Measurements from ENCODE around the gene PEX14. TPM values are rescaled to one million over a fixed set of nuclear protein-coding genes. Genes with fewer than 3 reads are reported as not detected.

PEX14 gene
- total RNA-seq, 1 experiment from 2014 or later = 36.0 TPM

- Histone ChIP-seq H3K27ac (ENCODE audit: low read length) (peak overlapping the region; percentile 92), H3K9me3 (ENCODE audit: control insufficient read depth, insufficient read depth, low read depth, low read length) (no peaks in the 10 kb centered on the region), H3K4me1 (ENCODE audit: control insufficient read depth, insufficient read depth, low read length) (peaks cover 54% of the 10 kb centered on the region), H3K4me3 (ENCODE audit: low read depth in 2 of 2, low read length in 2 of 2) (no peak overlapping the region), H3K27me3 (ENCODE audit: control insufficient read depth, insufficient read depth, low read length) (no peaks in the 10 kb centered on the region), H3K36me3 (ENCODE audit: control insufficient read depth, insufficient read depth, low read length) (no peaks in the 10 kb centered on the region)
- no peak for DNase-seq (ENCODE audit: low read depth, low spot score)
- ChIA-PET POLR2A (no interaction called here), CTCF (no interaction called here)
- no peak for ATAC-seq
- intact Hi-C loops (cut with micrococcal nuclease; ENCODE audit: unreplicated experiment) = loop anchor here (5.0 kb wide), 1 partner anchor 158 kb away; no protein-coding TSS in a partner anchor
- TF ChIP-seq SIN3A (IDR thresholded peaks at IDR 0.05; ENCODE audit: borderline replicate concordance, insufficient read depth, low read depth, low read length) = no peak
- TF ChIP-seq REST (IDR thresholded peaks at IDR 0.05; ENCODE audit: insufficient read depth in 1 of 2, low read depth in 2 of 2, low read length in 1 of 2) = no peak
- TF ChIP-seq POLR2AphosphoS5 (IDR thresholded peaks at IDR 0.05; ENCODE audit: low read depth, low read length) = no peak
- no peak for TF ChIP-seq TCF7L2 (IDR thresholded peaks at IDR 0.05; ENCODE audit: low read depth, low read length)
- no peak for TF ChIP-seq CTCF (IDR thresholded peaks at IDR 0.05)
- in situ Hi-C loops (cut with HindIII; ENCODE audit: low pct_unique_long_range_greater_than_20kb, low sequenced_read_pairs) = no loop called here
- no TSS peak for BruUV-seq (replicated peaks)
These were observed 55.0 kb downstream of the PEX14 start for GRCh38 chr1:10529765-10530164.

DNA sequence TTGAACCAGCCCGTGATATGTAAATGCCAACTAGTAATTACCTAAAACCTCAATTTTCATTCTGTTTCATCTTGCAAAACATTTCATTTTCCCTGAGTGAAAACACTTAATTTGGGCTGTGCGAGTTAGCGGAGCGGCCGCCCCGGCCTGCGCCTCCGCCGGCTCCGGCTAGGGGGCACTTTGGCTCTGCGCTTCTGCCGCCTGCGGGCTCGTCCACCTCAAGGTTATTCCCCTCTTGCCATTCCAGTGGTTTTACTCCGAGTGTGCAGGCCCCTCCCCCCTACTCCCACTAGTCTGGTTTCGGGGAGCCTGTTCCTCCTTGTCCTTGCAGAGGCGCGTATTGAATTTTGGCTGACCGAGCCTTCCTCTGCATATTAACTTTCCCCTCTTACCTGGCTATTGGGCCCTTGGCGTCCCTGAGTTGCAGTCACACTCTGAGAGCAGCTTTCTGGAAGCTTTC is 55.6 kb downstream of the PEX14 start:
- Histone ChIP-seq H3K27me3 (ENCODE audit: control insufficient read depth, insufficient read depth, low read length) (no peaks in the 10 kb centered on the region), H3K27ac (ENCODE audit: low read length) (peak overlapping the region; percentile 92), H3K36me3 (ENCODE audit: control insufficient read depth, insufficient read depth, low read length) (no peaks in the 10 kb centered on the region), H3K4me1 (ENCODE audit: control insufficient read depth, insufficient read depth, low read length) (peaks cover 54% of the 10 kb centered on the region), H3K4me3 (ENCODE audit: low read depth in 2 of 2, low read length in 2 of 2) (no peak overlapping the region), H3K9me3 (ENCODE audit: control insufficient read depth, insufficient read depth, low read depth, low read length) (no peaks in the 10 kb centered on the region)
- DNase-seq (ENCODE audit: low read depth, low spot score) (no peak), ATAC-seq (peak; percentile 53; the same call in 1 of the 2 replicates)
- CTCF ChIA-PET = no interaction called here
- POLR2A ChIA-PET = no interaction called here
- in situ Hi-C loops (cut with HindIII; ENCODE audit: low pct_unique_long_range_greater_than_20kb, low sequenced_read_pairs) (no loop called here), intact Hi-C loops (cut with micrococcal nuclease; ENCODE audit: unreplicated experiment) (no loop called here)
- TF ChIP-seq CTCF (IDR thresholded peaks at IDR 0.05) (peak; percentile 96), REST (IDR thresholded peaks at IDR 0.05; ENCODE audit: insufficient read depth in 1 of 2, low read depth in 2 of 2, low read length in 1 of 2) (no peak)
- BruUV-seq (replicated peaks) = no TSS peak

All from Panc1 (cell line).